Panc1 (cell line): ENCODE results near the gene TMEM203. TPM values are rescaled to one million over a fixed set of nuclear protein-coding genes. Genes with fewer than 3 reads are reported as not detected.

Experiments
- ATAC-seq: fragments of 200-7000 bp; cut with Tn5 transposase; 2 replicates; pipeline ENCODE4 v1.9.1; 2020; ENCODE audit warnings: mild to moderate bottlenecking, moderate library complexity
- BruUV-seq: library from RNA; stranded (reverse); fragments of 400-500 nt; replicated peaks from 2 replicates; lab custom pipeline; 2021; lab: Mats Ljungman, UMichigan
- CTCF ChIA-PET: fragments of 300-600 bp; sonication (Branson Sonifier 250); formaldehyde crosslinking; loops from one replicate; lab custom pipeline; 2022; ENCODE audit warnings: antibody characterized with exemption; lab: Charles Lee
- POLR2A ChIA-PET: fragments of 300-600 bp; sonication (Branson Sonifier 250); formaldehyde crosslinking; loops from one replicate; lab custom pipeline; 2022; ENCODE audit warnings: antibody characterized with exemption; lab: Charles Lee
- DNase-seq: peaks from one replicate; pipeline ENCODE4 v3.0.0-alpha.2; 2010; ENCODE audit warnings: low read depth, low spot score
- H3K27ac ChIP-seq: 2 replicates; pipeline ENCODE4 v1.5.1; 2011; ENCODE audit warnings: mild to moderate bottlenecking, low read length, inconsistent platforms
- H3K27me3 ChIP-seq: fragments of 200-500 bp; sonication (Bioruptor generic); 2 replicates; pipeline ENCODE4 v1.6.0; 2014; ENCODE audit warnings: low read length, inconsistent platforms; ENCODE audit not compliant: control insufficient read depth, insufficient read depth
- H3K36me3 ChIP-seq: fragments of 200-500 bp; sonication (Bioruptor generic); 2 replicates; pipeline ENCODE4 v1.5.1; 2014; ENCODE audit warnings: inconsistent platforms, mild to moderate bottlenecking, low read length, moderate library complexity; ENCODE audit not compliant: control insufficient read depth, insufficient read depth
- H3K4me1 ChIP-seq: 2 replicates; pipeline ENCODE4 v1.5.1; 2011; ENCODE audit warnings: inconsistent platforms, mild to moderate bottlenecking, low read length, moderate library complexity; ENCODE audit not compliant: control insufficient read depth, insufficient read depth
- H3K4me3 ChIP-seq, 2 experiments: 2 replicates each; pipeline ENCODE4 v1.5.1; 2011 to 2012; ENCODE audit warnings: low read depth in 2 of 2, low read length in 2 of 2, mild to moderate bottlenecking in 2 of 2, inconsistent platforms in 1 of 2, moderate library complexity in 1 of 2
- H3K9me3 ChIP-seq: fragments of 200-500 bp; sonication (Bioruptor generic); 2 replicates; pipeline ENCODE4 v1.5.1; 2014; ENCODE audit warnings: low read depth, mild to moderate bottlenecking, inconsistent platforms, low read length, moderate library complexity; ENCODE audit not compliant: control insufficient read depth, insufficient read depth
- POLR2AphosphoS5 ChIP-seq: IDR thresholded peaks from 2 replicates; pipeline ENCODE4 v1.6.1; 2012; ENCODE audit warnings: mild to moderate bottlenecking, low read depth, low read length, moderate library complexity
- SIN3A ChIP-seq: IDR thresholded peaks from 2 replicates; pipeline ENCODE4 v1.6.1; 2012; ENCODE audit warnings: low read depth, mild to moderate bottlenecking, low read length, moderate library complexity, borderline replicate concordance; ENCODE audit not compliant: insufficient read depth
- TCF7L2 ChIP-seq: IDR thresholded peaks from 2 replicates; pipeline ENCODE4 v1.6.1; 2011; ENCODE audit warnings: mild to moderate bottlenecking, low read depth, low read length, inconsistent platforms
- in situ Hi-C: cut with HindIII; loops from 2 replicates; pipeline ENCODE4 v1.10.0; 2016; ENCODE audit warnings: low sequenced_read_pairs, low pct_unique_long_range_greater_than_20kb
- intact Hi-C: fragments of 100-400 bp; cut with micrococcal nuclease; formaldehyde crosslinking; loops from one replicate; pipeline ENCODE4 v1.10.0; 2022; ENCODE audit not compliant: unreplicated experiment
- total RNA-seq: library from RNA; stranded (reverse); gene quantifications from one replicate; pipeline ENCODE4 v1.2.1, GENCODE V29; 2021; ENCODE audit not compliant: unreplicated experiment
- TF ChIP-seq, protein P1 (sequence below), 2 experiments: IDR thresholded peaks; 2 replicates each; pipeline ENCODE4 v1.6.1; 2011 to 2012; ENCODE audit warnings: low read depth in 2 of 2, control low read depth in 1 of 2, low read length in 1 of 2, mild to moderate bottlenecking in 1 of 2, moderate library complexity in 1 of 2; ENCODE audit not compliant: insufficient read depth in 1 of 2
- TF ChIP-seq, protein P2 (sequence below): fragments of 450-650 bp; IDR thresholded peaks from 2 replicates; pipeline ENCODE4 v1.5.1; 2017; ENCODE audit warnings: mild to moderate bottlenecking

Gene TMEM203
- total RNA-seq, 1 experiment from 2014 or later = 25.4 TPM

DNA sequence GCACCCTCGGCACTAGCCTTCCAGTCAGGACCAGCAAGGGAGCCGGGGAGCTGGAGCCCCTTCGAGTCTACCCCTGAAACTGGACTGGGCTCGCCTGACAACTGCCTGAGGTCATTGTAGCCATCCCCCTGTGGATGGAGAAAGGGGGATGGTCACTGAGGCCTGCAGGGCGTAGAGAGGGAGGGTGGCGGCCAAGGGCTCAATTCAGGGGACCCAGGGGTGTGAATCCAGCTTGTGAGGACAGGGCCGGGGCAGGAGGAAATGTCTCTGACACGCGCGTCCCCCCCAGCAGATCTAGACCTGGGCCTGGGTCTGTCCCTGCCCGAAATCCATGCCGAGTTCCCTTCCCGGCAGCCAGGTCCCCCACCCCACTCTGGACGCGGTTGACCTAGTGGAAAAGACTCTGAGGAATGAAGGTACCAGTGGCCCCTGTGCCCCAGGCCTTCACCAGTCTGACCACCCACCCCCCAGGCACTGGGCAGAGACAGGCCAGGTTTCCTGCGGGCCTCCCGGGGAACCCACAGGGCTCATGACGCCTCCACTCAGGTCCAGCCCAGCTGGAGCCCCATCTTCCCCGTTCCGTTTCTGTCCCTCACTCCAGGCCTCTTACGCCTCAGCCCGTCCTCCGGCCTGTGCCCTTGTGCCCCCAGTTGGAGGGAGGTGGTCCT is 26.1 kb upstream of the TMEM203 start:
- Histone ChIP-seq H3K4me3 (no peak overlapping the region), H3K27ac (no peak overlapping the region), H3K36me3 (no peaks in the 10 kb centered on the region), H3K27me3 (no peaks in the 10 kb centered on the region), H3K9me3 (no peaks in the 10 kb centered on the region), H3K4me1 (peaks cover 4% of the 10 kb centered on the region)
- ChIA-PET CTCF (interaction anchor here (0.6 kb wide), 1 partner anchor 100 kb away, joined by 4 read pairs; no protein-coding TSS in a partner anchor), POLR2A (no interaction called here)
- in situ Hi-C loops = no loop called here
- no peak for DNase-seq
- TF ChIP-seq TCF7L2 (no peak), POLR2AphosphoS5 (no peak), SIN3A (no peak)
- TF ChIP-seq, protein P1, sequence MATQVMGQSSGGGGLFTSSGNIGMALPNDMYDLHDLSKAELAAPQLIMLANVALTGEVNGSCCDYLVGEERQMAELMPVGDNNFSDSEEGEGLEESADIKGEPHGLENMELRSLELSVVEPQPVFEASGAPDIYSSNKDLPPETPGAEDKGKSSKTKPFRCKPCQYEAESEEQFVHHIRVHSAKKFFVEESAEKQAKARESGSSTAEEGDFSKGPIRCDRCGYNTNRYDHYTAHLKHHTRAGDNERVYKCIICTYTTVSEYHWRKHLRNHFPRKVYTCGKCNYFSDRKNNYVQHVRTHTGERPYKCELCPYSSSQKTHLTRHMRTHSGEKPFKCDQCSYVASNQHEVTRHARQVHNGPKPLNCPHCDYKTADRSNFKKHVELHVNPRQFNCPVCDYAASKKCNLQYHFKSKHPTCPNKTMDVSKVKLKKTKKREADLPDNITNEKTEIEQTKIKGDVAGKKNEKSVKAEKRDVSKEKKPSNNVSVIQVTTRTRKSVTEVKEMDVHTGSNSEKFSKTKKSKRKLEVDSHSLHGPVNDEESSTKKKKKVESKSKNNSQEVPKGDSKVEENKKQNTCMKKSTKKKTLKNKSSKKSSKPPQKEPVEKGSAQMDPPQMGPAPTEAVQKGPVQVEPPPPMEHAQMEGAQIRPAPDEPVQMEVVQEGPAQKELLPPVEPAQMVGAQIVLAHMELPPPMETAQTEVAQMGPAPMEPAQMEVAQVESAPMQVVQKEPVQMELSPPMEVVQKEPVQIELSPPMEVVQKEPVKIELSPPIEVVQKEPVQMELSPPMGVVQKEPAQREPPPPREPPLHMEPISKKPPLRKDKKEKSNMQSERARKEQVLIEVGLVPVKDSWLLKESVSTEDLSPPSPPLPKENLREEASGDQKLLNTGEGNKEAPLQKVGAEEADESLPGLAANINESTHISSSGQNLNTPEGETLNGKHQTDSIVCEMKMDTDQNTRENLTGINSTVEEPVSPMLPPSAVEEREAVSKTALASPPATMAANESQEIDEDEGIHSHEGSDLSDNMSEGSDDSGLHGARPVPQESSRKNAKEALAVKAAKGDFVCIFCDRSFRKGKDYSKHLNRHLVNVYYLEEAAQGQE (IDR thresholded peaks at IDR 0.05; ENCODE audit: insufficient read depth in 1 of 2, low read depth in 2 of 2, low read length in 1 of 2) = no peak
- TF ChIP-seq, protein P2, sequence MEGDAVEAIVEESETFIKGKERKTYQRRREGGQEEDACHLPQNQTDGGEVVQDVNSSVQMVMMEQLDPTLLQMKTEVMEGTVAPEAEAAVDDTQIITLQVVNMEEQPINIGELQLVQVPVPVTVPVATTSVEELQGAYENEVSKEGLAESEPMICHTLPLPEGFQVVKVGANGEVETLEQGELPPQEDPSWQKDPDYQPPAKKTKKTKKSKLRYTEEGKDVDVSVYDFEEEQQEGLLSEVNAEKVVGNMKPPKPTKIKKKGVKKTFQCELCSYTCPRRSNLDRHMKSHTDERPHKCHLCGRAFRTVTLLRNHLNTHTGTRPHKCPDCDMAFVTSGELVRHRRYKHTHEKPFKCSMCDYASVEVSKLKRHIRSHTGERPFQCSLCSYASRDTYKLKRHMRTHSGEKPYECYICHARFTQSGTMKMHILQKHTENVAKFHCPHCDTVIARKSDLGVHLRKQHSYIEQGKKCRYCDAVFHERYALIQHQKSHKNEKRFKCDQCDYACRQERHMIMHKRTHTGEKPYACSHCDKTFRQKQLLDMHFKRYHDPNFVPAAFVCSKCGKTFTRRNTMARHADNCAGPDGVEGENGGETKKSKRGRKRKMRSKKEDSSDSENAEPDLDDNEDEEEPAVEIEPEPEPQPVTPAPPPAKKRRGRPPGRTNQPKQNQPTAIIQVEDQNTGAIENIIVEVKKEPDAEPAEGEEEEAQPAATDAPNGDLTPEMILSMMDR = no peak
- BruUV-seq = no TSS peak
- intact Hi-C loops = no loop called here
- ATAC-seq = no peak

- ATAC-seq (no peak), DNase-seq (no peak)
- in situ Hi-C loops (no loop called here), intact Hi-C loops (no loop called here)
- Histone ChIP-seq H3K4me1 (peaks cover 4% of the 10 kb centered on the region), H3K9me3 (no peaks in the 10 kb centered on the region), H3K27ac (no peak within 1 kb of the TSS), H3K4me3 (no peak within 1 kb of the TSS), H3K27me3 (no peaks in the 10 kb centered on the region), H3K36me3 (no peaks in the 10 kb centered on the region)
- CTCF ChIA-PET = no interaction called here
- BruUV-seq = no TSS peak
- POLR2A ChIA-PET = no interaction called here
- no peak for TF ChIP-seq TCF7L2
- TF ChIP-seq, protein P2 = no peak
Observed at GRCh38 chr9:137230705-137231371, 25.4 kb upstream of the TMEM203 start, which contains the start of gene SLC34A3. Gene SLC34A3, plus strand, starts transcription at chr9:137230901. Its CDS starts 802 bp downstream, at chr9:137231703.
